HFFc6 (cell line): Measurements from ENCODE around the gene IGSF1. TPM values are rescaled to one million over a fixed set of nuclear protein-coding genes. Genes with fewer than 3 reads are reported as not detected.

ENCODE experiments used
- DNase-seq: peaks from one replicate; pipeline ENCODE4 v3.0.0-alpha.2; 2018
- H3K27ac Mint-ChIP-seq: 2 replicates; pipeline ENCODE4 v1.8.0; 2020; ENCODE audit warnings: mild to moderate bottlenecking, mixed read lengths
- H3K27me3 Mint-ChIP-seq: 2 replicates; pipeline ENCODE4 v1.8.0; 2021; ENCODE audit warnings: mild to moderate bottlenecking, moderate library complexity, mixed read lengths; ENCODE audit not compliant: insufficient read depth
- H3K36me3 Mint-ChIP-seq: 2 replicates; pipeline ENCODE4 v1.8.0; 2021; ENCODE audit warnings: low read depth, mixed read lengths
- H3K4me1 Mint-ChIP-seq: 2 replicates; pipeline ENCODE4 v1.8.0; 2020; ENCODE audit warnings: low read depth, mixed read lengths
- H3K4me3 Mint-ChIP-seq: 2 replicates; pipeline ENCODE4 v1.8.0; 2020; ENCODE audit warnings: mild to moderate bottlenecking, moderate library complexity, mixed read lengths
- H3K9me3 Mint-ChIP-seq: 2 replicates; pipeline ENCODE4 v1.8.0; 2020; ENCODE audit warnings: mild to moderate bottlenecking, mixed read lengths
- total RNA-seq, 6 experiments: library from RNA; stranded (reverse); fragmentation: NEBNext Ultra II Directional; extraction: Animal tissue kit (Norgen Biotek cat#: 25700); gene quantifications; 2 replicates in 1 of 6; 3 replicates in 5 of 6; pipeline ENCODE4 v1.2.3, GENCODE V29; 2021
- TF ChIP-seq, protein P1 (sequence below): fragments of 200-600 bp; sonication (generic); IDR thresholded peaks from 2 replicates; pipeline ENCODE4 v1.5.0; 2021; ENCODE audit warnings: antibody characterized with exemption, mild to moderate bottlenecking

Gene IGSF1
- total RNA-seq, 6 experiments from 2014 or later: not detected

DNA sequence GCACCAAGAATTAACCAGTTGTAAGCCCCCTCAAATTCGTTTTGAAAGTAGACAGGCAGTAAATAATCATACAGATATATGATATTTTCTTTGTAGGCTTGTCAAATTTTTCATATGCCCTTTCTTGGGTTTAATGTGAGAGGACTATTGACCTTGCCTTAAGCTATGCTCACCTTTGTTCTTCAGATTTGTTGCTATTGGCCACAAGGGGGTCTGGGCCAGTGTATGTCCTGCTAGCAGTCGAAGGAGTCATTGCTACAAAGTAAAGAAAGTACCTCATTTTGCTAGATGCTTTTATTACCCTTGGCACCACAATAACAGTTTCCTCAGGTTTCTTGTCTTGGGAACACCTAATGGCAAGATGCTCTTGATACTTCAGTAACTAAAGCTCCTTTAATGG lies 51.7 kb downstream of the IGSF1 start:
- TF ChIP-seq, protein P1, sequence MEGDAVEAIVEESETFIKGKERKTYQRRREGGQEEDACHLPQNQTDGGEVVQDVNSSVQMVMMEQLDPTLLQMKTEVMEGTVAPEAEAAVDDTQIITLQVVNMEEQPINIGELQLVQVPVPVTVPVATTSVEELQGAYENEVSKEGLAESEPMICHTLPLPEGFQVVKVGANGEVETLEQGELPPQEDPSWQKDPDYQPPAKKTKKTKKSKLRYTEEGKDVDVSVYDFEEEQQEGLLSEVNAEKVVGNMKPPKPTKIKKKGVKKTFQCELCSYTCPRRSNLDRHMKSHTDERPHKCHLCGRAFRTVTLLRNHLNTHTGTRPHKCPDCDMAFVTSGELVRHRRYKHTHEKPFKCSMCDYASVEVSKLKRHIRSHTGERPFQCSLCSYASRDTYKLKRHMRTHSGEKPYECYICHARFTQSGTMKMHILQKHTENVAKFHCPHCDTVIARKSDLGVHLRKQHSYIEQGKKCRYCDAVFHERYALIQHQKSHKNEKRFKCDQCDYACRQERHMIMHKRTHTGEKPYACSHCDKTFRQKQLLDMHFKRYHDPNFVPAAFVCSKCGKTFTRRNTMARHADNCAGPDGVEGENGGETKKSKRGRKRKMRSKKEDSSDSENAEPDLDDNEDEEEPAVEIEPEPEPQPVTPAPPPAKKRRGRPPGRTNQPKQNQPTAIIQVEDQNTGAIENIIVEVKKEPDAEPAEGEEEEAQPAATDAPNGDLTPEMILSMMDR: no peak
- no peaks in the 10 kb centered on the region for H3K4me1 Mint-ChIP-seq
- H3K27ac Mint-ChIP-seq: no peak overlapping the region
- H3K27me3 Mint-ChIP-seq: peaks cover 2% of the 10 kb centered on the region; the same call in 1 of the 2 replicates
- H3K9me3 Mint-ChIP-seq: no peaks in the 10 kb centered on the region; the same call in 1 of the 2 replicates
- no peak overlapping the region for H3K4me3 Mint-ChIP-seq
- H3K36me3 Mint-ChIP-seq: no peaks in the 10 kb centered on the region
- DNase-seq: no peak

DNA sequence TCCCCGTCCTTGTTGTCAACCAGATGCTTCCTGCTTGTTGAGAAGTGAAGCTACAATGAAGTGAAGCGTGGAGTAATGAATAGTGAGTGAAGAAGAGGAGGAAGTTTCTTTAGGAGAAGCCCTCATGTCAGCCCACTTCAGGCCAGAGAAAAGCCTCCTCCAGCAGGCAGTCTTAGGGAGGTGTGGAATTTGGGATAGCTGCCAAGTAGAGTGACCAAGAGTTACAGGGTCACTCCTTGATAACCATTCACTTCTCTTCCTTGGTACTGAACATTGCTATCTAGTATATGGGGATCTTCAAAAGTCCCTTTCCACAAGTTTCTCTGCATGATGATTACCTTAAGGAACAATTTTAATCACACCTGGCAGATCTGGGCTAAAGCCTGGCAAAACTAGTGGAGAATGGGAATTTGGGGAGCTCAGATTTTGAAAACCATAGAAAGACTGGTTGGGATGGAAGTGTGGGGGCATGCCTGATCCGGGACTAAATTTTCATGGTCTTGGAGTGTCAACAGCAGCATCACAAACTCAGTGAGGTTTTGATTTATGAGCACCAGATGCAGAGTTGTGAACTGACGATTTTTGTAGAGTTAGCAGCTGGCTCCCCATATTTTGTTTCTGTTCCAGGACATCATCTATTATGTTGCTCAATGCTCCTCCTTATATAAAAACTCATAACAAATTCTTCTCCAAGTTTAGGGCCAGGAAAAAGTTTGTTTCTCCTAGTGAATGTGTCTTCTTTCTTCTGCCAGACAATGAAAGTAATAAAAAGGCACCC lies 53.1 kb downstream of the IGSF1 start:
- Mint-ChIP-seq H3K4me1 (no peaks in the 10 kb centered on the region), H3K27ac (no peak overlapping the region), H3K27me3 (no peaks in the 10 kb centered on the region), H3K9me3 (no peaks in the 10 kb centered on the region; the same call in 1 of the 2 replicates), H3K36me3 (no peaks in the 10 kb centered on the region), H3K4me3 (no peak overlapping the region)
- TF ChIP-seq, protein P1: no peak
- DNase-seq: no peak

DNA sequence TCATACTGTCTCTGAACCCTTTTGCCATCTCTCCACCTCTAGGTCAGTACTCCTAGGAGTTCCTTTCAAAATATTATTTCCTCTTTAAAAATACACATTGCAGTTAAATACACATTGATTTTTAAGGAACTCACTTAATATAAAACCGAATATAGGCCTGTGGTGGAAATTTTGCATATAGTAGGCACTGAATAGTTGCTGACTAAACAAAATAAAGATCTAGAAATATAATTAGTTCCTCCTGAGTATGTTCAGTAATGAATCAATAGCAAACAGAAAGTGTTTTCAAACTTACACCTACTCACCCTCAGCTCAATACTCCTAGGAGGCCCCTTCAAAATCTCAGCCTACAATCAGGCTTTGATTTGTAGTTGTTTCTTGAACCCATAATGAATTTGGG lies 61.5 kb downstream of the IGSF1 start:
- Mint-ChIP-seq H3K4me3 (no peak overlapping the region), H3K27me3 (no peaks in the 10 kb centered on the region), H3K36me3 (no peaks in the 10 kb centered on the region), H3K4me1 (no peaks in the 10 kb centered on the region), H3K27ac (no peak overlapping the region), H3K9me3 (no peaks in the 10 kb centered on the region; the same call in 1 of the 2 replicates)
- TF ChIP-seq, protein P1: no peak
- DNase-seq: no peak

DNA sequence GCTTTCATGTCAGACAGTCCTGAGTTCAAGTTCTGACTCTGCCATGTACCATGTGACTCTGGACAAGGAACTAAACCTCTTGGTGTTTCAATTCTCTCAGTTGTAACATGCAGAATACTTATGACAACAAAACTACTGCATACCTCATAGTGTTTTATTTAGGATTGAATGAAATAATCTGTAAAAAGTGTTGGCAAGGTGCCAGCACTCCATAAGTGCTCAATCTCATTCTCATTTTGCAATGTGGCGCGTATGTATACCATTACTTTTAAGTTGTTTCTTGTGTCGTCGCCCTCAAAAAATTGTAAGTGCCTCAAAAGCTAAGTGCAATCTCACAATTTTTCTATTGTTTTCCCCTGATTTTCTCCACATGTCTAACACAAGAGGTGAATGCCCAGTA lies 62.5 kb downstream of the IGSF1 start:
- H3K27ac Mint-ChIP-seq: no peak overlapping the region
- no peak overlapping the region for H3K4me3 Mint-ChIP-seq
- DNase-seq: no peak
- TF ChIP-seq, protein P1: no peak
- no peaks in the 10 kb centered on the region; the same call in 1 of the 2 replicates for H3K9me3 Mint-ChIP-seq
- no peaks in the 10 kb centered on the region for H3K27me3 Mint-ChIP-seq
- H3K36me3 Mint-ChIP-seq: no peaks in the 10 kb centered on the region
- no peaks in the 10 kb centered on the region for H3K4me1 Mint-ChIP-seq

DNA sequence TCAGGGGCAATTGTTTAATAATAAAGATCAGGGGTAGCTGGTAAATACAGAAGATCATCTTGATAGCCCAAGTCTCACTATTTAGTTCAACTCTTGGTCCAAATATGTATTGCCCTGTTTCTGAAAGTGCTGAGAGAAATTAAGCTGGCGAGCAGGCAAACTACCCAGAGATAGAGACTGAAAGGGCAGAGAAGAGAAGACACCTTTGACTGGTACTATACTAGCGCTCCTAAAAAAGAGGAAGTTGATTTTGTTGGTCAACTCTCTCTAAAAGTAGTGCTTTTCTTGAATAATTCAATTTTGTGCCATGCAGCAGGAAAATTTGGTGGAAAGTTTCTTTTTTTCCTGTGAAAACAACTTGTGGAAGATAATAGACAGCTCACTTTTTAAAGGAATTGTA lies 64.0 kb downstream of the IGSF1 start:
- no peak overlapping the region for H3K4me3 Mint-ChIP-seq
- H3K4me1 Mint-ChIP-seq: no peaks in the 10 kb centered on the region
- no peaks in the 10 kb centered on the region for H3K27me3 Mint-ChIP-seq
- no peak overlapping the region for H3K27ac Mint-ChIP-seq
- no peaks in the 10 kb centered on the region for H3K36me3 Mint-ChIP-seq
- no peaks in the 10 kb centered on the region; the same call in 1 of the 2 replicates for H3K9me3 Mint-ChIP-seq
- TF ChIP-seq, protein P1: no peak
- no peak for DNase-seq

Other genes with a start within 250 kb of the IGSF1 start
- gene ARHGAP36, start 231.0 kb downstream of the IGSF1 start, total RNA-seq: not detected